ENCODE results near the gene DEPDC7.

Gene DEPDC7

DNA sequence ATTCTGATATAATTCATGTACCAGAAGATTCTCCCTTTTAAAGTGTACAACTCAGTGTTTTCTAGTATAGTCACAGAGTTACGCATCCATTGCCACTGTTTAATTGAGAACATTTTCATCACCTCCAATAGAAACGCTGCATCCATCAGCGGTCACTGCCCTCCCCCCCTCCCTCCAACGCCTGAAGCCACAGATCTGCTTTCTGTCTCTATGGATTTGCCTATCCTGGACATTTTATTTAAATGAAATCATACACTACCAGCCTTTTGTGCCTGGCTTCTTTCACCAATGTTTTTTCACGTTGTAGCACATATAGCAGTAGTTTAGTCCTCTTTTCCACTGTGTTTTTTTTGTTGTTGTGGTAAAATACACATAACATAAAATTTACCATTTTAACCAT, 46.5 kb downstream of the DEPDC7 start:
- no peak for DNase-seq (ENCODE audit: low read depth)

DNA sequence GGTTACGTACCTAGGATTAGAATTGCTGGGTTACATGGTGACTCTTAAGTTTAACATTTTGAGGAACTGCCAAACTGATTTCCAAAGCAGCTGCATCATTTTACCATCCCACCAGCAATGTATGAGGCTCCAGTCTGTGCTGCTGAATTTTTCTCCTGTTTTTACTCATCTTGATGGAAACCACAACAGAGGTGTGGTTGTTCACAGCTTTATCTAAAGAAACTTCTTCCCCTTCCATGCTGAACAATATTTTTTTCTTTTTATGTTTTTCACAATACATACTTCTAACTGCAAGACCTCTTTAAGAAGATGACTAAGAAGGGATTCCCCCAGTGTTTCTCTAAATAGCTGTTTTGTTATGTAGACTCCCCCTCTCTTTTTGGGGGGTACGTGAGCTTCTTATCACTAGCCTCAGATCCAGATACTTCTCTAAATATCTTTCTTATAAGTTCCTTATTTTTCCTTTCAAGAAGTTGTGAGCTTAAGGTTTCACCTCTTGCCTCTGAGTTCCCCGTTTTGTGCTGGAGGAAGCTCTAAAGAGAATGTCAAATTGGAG, 47.7 kb downstream of the DEPDC7 start:
- DNase-seq (ENCODE audit: low read depth), result no peak

- DNase-seq (ENCODE audit: low read depth), result no peak
Measured at GRCh38 chr11:33064033-33064825, 48.6 kb downstream of the DEPDC7 start.

DNA sequence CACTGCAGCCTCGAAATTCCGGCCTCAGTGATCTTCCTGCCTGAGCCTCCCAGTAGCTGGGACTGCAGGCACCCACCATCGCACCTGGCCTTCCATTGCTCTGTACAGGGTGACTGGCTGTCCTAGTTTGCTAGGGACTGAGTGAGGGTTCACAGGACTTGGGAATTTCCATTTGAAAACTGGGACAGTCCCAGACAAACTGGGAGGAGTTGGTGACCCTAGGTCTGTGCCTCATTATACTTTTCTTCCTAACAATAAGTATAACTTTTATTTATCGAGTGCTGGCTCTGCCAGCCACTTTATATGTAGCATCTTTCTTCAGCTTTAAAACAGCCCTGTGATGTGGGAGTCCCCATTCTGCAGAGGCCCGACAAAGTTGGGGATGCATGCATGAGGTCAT, 49.2 kb downstream of the DEPDC7 start:
- DNase-seq (ENCODE audit: low read depth), result no peak

DNA sequence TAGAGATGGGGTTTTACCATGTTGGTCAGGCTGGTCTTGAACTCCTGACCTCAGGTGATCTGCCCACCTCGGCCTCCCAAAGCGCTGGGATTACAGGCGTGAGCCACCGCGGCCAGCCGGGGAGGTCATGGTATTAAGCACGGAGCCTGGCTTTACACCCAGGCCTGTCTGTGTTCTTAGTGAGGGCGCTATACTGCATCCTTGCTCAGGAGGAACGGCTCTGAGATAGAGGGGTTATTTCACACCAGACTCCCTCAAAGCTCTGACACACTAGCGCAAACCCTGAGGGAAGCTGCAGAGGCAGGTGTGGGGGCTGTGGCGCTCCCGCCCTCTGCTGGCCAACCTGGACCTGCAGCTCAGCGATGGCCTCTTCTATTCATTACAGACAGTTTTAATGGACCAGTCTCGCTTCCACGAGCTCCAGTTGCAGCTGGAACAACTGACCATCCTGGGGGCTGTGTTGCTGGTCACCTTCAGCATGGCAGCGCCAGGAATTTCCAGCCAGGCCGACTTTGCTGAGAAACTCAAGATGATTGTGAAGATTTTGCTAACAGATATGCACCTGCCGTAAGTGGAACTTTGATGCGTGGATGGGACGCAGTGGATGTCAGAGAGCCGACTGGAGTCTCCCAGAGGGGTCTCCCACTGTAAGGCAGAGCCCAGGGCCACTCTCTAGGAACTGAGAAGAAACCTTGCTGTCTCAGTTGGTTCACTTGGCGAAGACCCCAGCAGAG, 49.9 kb downstream of the DEPDC7 start:
- DNase-seq (ENCODE audit: low read depth), result peak; percentile 49

- DNase-seq (ENCODE audit: low read depth), result no peak
Measured at GRCh38 chr11:33067294-33067693, 51.6 kb downstream of the DEPDC7 start.

DNA sequence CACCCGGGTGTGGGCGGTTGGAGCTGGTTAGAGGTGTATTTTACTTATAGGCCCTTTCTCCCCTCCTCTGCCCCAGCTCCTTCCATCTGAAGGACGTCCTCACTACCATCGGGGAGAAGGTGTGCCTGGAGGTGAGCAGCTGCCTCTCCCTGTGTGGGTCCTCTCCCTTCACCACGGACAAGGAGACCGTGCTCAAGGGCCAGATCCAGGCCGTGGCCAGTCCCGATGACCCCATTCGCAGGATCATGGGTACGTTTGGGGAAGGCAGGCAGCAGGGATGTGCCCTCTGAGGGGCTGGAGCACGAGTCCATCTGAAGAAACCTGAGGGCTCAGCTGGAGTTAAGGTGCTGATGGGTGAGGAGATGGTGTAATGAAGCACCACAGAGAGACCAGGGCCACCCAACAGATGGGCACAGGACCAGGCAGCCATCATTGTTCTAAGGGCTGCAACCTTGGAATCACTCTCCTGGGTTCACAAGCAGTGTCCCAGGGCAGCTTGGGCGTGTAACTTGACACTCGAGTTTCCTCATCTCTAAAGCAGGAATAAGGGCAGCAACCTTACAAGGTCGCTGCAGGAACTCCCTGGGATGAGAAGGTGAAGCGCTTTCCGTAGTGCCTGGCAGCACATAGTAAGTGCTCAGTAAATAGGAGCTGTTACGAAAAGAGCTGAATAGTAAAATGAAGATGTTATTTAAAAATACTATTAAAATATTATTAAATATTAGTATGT, 53.1 kb downstream of the DEPDC7 start:
- DNase-seq (ENCODE audit: low read depth), result no peak

DNA sequence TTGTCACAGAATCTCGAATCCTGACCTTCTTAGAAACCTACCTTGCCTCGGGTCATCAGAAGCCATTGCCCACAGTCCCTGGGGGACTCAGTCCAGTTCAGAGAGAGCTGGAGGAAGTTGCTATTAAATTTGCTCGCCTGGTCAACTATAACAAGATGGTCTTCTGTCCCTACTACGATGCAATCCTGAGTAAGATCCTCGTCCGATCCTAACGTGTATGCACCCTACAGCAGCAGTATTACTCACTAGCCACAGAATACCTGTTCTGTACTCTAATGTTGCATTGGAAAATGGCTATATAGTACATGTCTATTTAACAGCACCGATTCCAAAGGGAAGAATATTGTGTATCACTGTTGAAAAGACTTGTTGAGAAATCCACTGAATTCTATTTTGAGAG, 56.8 kb downstream of the DEPDC7 start:
- DNase-seq (ENCODE audit: low read depth), result no peak
